SKM-1 (cell line): ENCODE results near the gene TBCE.
"Not testable (repeated sequence)": the region's sequence is repeated elsewhere in the genome, so short reads cannot be mapped to it uniquely, and the experiment has no call there.

Source experiments
- DNase-seq: peaks from one replicate; lab custom pipeline; 2025; ENCODE audit not compliant: unreplicated experiment; lab: John Stamatoyannopoulos, UW

The TBCE gene

DNA sequence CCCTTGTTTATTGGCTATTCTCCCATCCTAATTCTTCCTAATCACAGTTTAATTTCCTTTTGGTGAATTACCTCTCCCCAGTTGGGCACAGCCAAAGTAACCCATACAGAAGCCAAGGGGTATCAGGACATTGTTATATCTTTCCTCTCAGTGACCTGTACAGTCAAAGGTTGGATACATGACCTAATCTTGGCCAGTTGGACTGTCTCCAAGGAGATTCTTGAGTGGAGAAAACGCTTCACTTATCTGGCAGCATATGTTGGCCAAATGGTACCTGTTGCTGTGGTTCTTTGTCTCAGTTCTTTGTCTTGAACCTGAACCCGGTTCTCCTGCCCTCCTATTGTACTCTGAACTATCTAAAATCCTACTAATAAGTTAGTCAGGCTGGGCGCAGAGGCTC, 15.3 kb upstream of the TBCE start:
- DNase-seq, result no peak

GRCh38 chr1:235357485-235358373, 9.5 kb upstream of the TBCE start:
- no peak for DNase-seq

GRCh38 chr1:235358899-235359298, 8.3 kb upstream of the TBCE start:
- DNase-seq, result no peak

DNA sequence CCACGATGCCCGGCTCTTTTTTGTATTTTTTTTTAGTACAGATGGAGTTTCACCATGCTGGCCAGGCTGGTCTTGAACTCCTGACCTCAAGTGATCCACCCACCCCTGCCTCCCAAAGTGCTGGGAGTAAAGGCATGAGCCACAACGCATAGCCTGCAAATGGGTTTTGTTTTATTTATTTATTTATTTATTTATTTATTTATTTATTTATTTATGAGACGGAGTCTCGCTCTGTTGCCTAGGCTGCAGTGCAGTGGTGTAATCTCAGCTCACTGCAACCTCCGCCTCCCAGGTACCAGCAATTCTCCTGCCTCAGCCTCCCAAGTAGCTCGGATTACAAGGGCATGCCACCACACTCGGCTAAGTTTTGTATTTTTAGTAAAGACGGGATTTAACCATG, 3.0 kb upstream of the TBCE start:
- not testable (repeated sequence) for DNase-seq

- no peak for DNase-seq
Observed at GRCh38 chr1:235366286-235366685, 941 bp upstream of the TBCE start.

GRCh38 chr1:235368428-235368827, 1.2 kb downstream of the TBCE start:
- no peak for DNase-seq

DNA sequence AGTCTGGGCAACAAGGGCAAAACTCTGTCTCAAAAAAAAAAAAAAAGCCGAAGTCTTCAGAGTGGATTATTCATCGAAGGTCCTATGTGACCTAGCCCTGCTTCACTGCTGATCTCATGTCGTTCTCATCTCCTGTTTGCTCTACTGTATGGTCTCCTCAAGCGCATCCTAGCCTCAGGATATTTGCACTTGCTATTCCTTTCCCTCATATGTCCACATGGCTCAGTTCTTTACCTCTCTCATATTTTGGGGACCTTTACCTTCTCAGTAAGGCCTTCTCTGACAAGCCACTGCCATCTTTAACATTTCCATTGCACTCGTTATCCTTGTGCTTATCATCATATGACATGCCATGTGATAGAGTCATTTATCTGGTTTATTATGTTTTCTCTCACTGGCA, 2.6 kb downstream of the TBCE start:
- no peak for DNase-seq

GRCh38 chr1:235375919-235376605, 8.8 kb downstream of the TBCE start:
- no peak for DNase-seq

DNA sequence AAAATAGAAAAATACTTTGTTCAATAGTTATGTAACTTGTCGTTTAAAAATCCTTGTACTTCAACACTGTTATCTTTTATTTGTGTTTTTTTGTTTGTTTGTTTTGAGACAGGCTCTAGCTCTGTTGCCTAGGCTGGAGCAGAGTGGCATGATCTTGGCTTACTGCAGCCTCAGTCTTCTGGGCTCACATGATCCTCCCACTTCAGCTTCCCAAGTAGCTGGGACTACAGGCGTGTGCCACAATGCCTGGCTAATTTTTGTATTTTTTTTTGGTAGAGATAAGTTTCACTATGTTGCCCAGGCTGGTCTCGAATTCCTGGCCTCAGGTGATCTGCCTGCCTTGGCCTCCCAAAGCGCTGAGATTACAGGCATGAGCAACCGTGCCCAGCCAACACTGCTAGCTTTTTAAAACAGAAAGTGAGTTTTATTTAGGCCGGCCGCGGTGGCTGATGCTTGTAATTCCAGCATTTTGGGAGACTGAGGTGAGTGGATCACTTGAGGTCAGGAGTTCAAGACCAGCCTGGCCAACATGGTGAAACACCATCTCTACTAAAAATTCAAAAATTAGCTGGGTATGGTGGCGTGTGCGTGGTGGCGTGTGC, 11.0 kb downstream of the TBCE start:
- DNase-seq, result not testable (repeated sequence)

DNA sequence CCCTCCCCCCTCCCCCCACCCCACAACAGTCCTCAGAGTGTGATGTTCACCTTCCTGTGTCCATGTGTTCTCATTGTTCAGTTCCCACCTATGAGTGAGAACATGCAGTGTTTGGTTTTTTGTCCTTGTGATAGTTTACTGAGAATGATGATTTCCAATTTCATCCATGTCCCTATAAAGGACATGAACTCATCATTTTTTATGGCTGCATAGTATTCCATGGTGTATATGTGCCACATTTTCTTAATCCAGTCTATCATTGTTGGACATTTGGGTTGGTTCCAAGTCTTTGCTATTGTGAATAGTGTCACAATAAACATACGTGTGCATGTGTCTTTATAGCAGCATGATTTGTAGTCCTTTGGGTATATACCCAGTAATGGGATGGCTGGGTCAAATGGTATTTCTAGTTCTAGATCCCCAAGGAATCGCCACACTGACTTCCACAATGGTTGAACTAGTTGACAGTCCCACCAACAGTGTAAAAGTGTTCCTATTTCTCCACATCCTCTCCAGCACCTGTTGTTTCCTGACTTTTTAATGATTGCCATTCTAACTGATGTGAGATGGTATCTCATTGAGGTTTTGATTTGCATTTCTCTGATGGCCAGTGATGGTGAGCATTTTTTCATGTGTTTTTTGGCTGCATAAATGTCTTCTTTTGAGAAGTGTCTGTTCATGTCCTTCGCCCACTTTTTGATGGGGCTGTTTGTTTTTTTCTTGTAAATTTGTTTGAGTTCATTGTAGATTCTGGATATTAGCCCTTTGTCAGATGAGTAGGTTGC, 14.9 kb downstream of the TBCE start:
- DNase-seq, result not testable (repeated sequence)

DNA sequence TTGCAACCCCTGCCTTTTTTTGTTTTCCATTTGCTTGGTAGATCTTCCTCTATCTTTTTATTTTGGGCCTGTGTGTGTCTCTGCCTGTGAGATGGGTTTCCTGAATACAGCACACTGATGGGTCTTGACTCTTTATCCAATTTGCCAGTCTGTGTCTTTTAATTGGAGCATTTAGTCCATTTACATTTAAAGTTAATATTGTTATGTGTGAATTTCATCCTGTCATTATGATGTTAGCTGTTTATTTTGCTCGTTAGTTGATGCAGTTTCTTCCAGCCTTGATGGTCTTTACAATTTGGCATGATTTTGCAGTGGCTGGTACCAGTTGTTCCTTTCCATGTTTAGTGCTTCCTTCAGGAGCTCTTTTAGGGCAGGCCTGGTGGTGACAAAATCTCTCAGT, 18.4 kb downstream of the TBCE start:
- not testable (repeated sequence) for DNase-seq

- DNase-seq, result no peak
Observed at GRCh38 chr1:235391874-235392273, 24.6 kb downstream of the TBCE start.

- DNase-seq, result no peak
Observed at GRCh38 chr1:235397733-235398132, 30.5 kb downstream of the TBCE start.

DNA sequence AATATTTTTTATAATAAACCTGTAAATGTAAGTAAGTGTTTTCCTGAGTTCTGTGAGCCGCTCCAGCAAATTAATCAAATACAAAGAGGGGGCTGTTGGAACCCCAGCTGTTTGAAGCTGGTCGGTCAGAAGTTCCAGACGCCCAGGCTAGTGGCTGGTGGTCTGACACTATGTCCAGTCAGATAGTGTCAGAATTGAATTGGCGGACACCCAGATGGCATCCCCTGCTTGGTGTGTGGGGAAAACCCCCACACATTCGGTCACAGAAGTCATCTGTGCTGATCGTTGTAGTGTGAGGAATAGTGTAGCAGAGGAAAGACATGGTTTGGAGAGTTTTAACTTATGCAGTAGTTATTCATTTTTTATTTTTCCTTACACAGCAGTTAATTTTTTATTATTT, 32.4 kb downstream of the TBCE start:
- DNase-seq, result no peak

DNA sequence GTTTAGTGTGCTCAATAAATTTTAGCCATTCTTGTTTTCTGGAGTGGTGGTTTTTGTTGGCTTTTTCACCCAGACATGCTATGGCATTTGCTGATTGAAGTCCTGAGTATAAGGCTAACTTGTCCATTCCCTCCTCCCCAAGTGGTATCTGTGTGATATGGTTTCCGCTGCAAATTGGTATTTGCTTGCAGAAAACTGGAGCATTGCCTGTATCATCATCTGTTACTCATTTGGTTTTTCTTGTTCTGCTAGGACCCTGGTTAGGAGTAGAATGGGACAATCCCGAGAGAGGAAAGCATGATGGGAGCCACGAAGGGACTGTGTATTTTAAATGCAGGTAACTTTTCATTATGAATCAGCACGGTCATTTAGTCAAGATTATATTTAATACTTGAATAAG, 34.0 kb downstream of the TBCE start:
- DNase-seq, result no peak

GRCh38 chr1:235402457-235403200, 35.4 kb downstream of the TBCE start:
- no peak for DNase-seq

DNA sequence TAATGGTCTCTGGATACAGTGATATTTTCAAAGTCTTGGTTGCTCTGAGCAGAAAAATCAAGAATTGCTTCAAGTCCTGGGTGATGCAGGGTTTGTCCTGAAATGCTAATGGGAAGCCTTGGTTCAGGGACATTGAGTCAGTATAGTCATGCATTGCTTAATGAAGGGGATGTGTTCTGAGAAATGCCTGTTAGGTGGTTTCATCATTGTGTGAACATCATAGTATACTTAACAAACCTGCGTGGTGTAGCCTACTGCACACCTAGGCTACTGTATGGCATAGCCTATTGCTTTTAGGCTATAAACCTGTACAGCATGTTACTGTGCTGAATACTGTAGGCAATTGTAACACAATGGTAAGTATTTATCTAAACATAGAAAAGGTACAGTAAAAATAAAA, 36.4 kb downstream of the TBCE start:
- DNase-seq, result no peak

DNA sequence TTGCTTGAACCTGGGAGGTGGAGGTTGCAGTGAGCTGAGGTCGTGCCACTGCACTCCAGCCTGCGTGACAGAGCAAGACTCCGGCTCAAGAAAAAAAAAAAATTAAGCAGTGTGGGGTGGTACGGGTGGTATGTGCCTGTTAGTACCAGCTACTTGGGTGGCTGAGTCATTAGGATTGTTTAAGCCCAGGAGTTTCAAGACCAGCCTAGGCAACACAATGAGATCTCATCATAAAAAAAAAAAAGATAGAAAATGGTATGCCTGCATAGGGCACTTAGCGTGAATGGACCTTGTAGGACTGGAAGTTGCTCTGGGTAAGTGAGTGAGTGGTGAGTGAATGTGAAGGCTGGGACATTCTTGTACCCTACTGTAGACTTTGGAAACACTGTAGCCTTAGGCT, 37.0 kb downstream of the TBCE start:
- DNase-seq, result no peak

- DNase-seq, result no peak
Observed at GRCh38 chr1:235407419-235407818, 40.2 kb downstream of the TBCE start.

DNA sequence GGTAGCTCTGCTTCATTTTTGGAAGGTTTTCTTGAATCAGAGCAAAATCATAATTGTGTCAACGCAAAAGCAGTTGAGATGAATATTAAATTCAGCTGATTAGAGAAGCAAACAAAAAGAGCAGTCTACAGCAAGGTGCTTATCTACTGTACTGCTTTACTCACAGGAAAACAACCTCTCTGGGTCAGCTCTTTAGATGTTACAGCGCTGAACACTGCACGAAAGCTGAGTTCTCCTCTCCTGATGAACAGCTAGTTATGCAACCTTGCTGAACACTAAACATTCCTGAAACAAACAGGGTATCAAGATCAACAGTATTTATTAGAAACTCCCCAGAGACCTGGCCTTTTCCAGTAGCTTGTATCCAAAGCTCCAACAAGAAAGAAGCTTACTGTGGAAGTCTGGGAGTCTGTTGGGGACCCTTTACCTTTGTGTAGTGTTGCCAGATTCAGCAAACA, 41.3 kb downstream of the TBCE start:
- no peak for DNase-seq
